Measurements from ENCODE around the gene SLC9A9.

Gene SLC9A9

GRCh38 chr3:143791386-143791785, 56.9 kb downstream of the SLC9A9 start:
- TF ChIP-seq CTCF (IDR thresholded peaks at IDR 0.05; ENCODE audit: low read depth, low read length), result no peak
- H3K4me3 ChIP-seq (replicated peaks in 1 of 2; ENCODE audit: low read depth in 2 of 2, low read length in 2 of 2), result no peak overlapping the region
- no peak for DNase-seq (ENCODE audit: low read depth in 2 of 2)

GRCh38 chr3:143786219-143787191, 61.8 kb downstream of the SLC9A9 start:
- no peak for TF ChIP-seq CTCF (IDR thresholded peaks at IDR 0.05; ENCODE audit: low read depth, low read length)
- peak; percentile 43 to 73 for DNase-seq (ENCODE audit: low read depth in 2 of 2)
- H3K4me3 ChIP-seq (replicated peaks in 1 of 2; ENCODE audit: low read depth in 2 of 2, low read length in 2 of 2), result no peak overlapping the region

GRCh38 chr3:143784446-143784845, 63.8 kb downstream of the SLC9A9 start:
- DNase-seq (ENCODE audit: low read depth in 2 of 2), result no peak
- no peak overlapping the region for H3K4me3 ChIP-seq (replicated peaks in 1 of 2; ENCODE audit: low read depth in 2 of 2, low read length in 2 of 2)
- no peak for TF ChIP-seq CTCF (IDR thresholded peaks at IDR 0.05; ENCODE audit: low read depth, low read length)

- no peak for TF ChIP-seq CTCF (IDR thresholded peaks at IDR 0.05; ENCODE audit: low read depth, low read length)
- no peak overlapping the region for H3K4me3 ChIP-seq (replicated peaks in 1 of 2; ENCODE audit: low read depth in 2 of 2, low read length in 2 of 2)
- peak in 1 of 2 donors; percentile 23 for DNase-seq (ENCODE audit: low read depth in 2 of 2)
Measured at GRCh38 chr3:143783851-143784370, 64.4 kb downstream of the SLC9A9 start.

GRCh38 chr3:143775459-143775858, 72.8 kb downstream of the SLC9A9 start:
- peak; percentile 58 for TF ChIP-seq CTCF (IDR thresholded peaks at IDR 0.05; ENCODE audit: low read depth, low read length)
- no peak overlapping the region for H3K4me3 ChIP-seq (replicated peaks in 1 of 2; ENCODE audit: low read depth in 2 of 2, low read length in 2 of 2)
- DNase-seq (ENCODE audit: low read depth in 2 of 2), result peak; percentile 54 to 62

- no peak overlapping the region for H3K4me3 ChIP-seq (replicated peaks in 1 of 2; ENCODE audit: low read depth in 2 of 2, low read length in 2 of 2)
- no peak for TF ChIP-seq CTCF (IDR thresholded peaks at IDR 0.05; ENCODE audit: low read depth, low read length)
- DNase-seq (ENCODE audit: low read depth in 2 of 2), result no peak
Measured at GRCh38 chr3:143771939-143772338, 76.3 kb downstream of the SLC9A9 start.
